NT2/D1 (cell line): ENCODE data around the gene TSC1.

Experiments used
- DNase-seq: peaks from one replicate; pipeline ENCODE4 v3.0.0-alpha.2; 2011; ENCODE audit warnings: low read depth, low spot score
- H3K27me3 ChIP-seq: 2 replicates; pipeline ENCODE4 v1.6.0; 2011; ENCODE audit warnings: mild to moderate bottlenecking; ENCODE audit not compliant: insufficient read length, insufficient read depth
- H3K36me3 ChIP-seq: 2 replicates; pipeline ENCODE4 v1.6.1; 2011; ENCODE audit warnings: mild to moderate bottlenecking, low read length, mixed read lengths; ENCODE audit not compliant: insufficient read depth, insufficient read length
- H3K4me1 ChIP-seq: 2 replicates; pipeline ENCODE4 v1.5.1; 2011; ENCODE audit not compliant: insufficient read depth, insufficient read length
- H3K4me3 ChIP-seq: 2 replicates; pipeline ENCODE4 v1.5.1; 2011; ENCODE audit warnings: low read depth; ENCODE audit not compliant: insufficient read length
- H3K9ac ChIP-seq: 2 replicates; pipeline ENCODE4 v1.6.0; 2011; ENCODE audit warnings: low read depth; ENCODE audit not compliant: insufficient read length
- H3K9me3 ChIP-seq: 2 replicates; pipeline ENCODE4 v1.5.1; 2011; ENCODE audit warnings: mild to moderate bottlenecking, low read length; ENCODE audit not compliant: insufficient read depth
- SUZ12 ChIP-seq: IDR thresholded peaks from 2 replicates; pipeline ENCODE4 v1.6.1; 2011; ENCODE audit not compliant: insufficient read length, insufficient read depth; ENCODE audit errors: extremely low read depth
- YY1 ChIP-seq: IDR thresholded peaks from 2 replicates; pipeline ENCODE4 v1.6.1; 2011; ENCODE audit not compliant: insufficient read length, insufficient read depth
- ZNF274 ChIP-seq: IDR thresholded peaks from 2 replicates; pipeline ENCODE4 v1.6.1; 2011; ENCODE audit warnings: mild to moderate bottlenecking, low read depth, low read length

The TSC1 gene

GRCh38 chr9:132846109-132846917 lies 98.1 kb downstream of the TSC1 start:
- TF ChIP-seq YY1 (no peak), SUZ12 (no peak), ZNF274 (no peak)
- no peak for DNase-seq
- H3K4me1 ChIP-seq, result peaks cover 2% of the 10 kb centered on the region
- no peaks in the 10 kb centered on the region for H3K9me3 ChIP-seq
- no peak overlapping the region for H3K9ac ChIP-seq
- no peaks in the 10 kb centered on the region for H3K36me3 ChIP-seq
- no peaks in the 10 kb centered on the region for H3K27me3 ChIP-seq
- no peak overlapping the region for H3K4me3 ChIP-seq

DNA sequence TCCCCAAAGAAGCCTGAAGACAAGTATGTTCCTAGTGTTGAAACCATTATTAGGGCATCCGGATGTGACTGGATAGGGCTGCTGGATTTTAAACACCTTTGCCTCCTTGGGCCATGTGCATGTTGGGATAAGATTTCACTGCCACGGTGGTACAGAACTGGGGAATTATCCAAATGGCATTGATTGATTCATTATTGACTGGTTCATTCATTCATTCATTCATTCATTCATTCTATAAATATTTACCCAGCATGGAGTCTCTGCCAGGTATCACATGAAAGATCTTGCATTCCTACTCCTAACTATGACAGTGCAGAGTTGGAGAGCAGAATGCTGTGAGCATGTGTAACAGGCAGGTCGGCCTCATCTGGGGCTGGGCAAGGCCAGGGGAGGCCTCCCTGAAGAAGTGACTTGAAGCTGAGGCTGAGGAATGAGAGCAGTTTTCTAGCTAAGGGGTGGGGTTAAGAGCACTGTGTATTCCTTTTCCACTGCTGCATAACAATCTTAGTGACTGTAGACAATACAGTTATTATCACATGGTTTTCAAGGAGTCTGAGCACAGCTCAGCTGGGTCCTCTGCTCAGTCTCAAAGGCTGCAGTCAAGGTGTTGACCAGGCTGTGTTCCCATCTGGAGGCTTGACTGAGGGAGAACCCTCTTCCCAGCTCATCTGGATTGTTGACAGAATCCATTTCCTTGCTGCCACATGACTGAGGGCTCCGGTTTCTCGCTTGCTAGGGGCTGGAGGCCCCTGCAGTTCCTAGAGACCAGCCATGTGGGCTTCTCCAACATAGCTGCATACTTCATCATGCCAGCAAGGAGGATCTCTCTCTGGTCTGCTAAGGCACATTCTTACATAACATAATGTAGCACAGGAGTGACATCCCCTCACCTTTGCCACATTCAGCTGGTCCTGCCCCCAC lies 102.0 kb downstream of the TSC1 start:
- no peaks in the 10 kb centered on the region for H3K36me3 ChIP-seq
- no peaks in the 10 kb centered on the region for H3K9me3 ChIP-seq
- no peaks in the 10 kb centered on the region for H3K27me3 ChIP-seq
- H3K9ac ChIP-seq, result no peak overlapping the region
- peaks cover 3% of the 10 kb centered on the region for H3K4me1 ChIP-seq
- TF ChIP-seq YY1, result no peak
- no peak for TF ChIP-seq SUZ12
- TF ChIP-seq ZNF274, result no peak
- H3K4me3 ChIP-seq, result no peak overlapping the region
- DNase-seq, result no peak
